ENCODE results near the gene COX19.

The COX19 gene

GRCh38 chr7:917255-918117, 57.9 kb downstream of the COX19 start:
- Histone ChIP-seq H3K36me3 (ENCODE audit: insufficient read depth, low read length) (no peaks in the 10 kb centered on the region), H3K4me2 (ENCODE audit: insufficient read depth, low read length) (no peak overlapping the region), H3K4me3 (ENCODE audit: low read depth in 1 of 2, low read length in 2 of 2) (no peak overlapping the region), H3K27me3 (ENCODE audit: insufficient read depth, low read length, poor library complexity) (no peaks in the 10 kb centered on the region), H2AFZ (ENCODE audit: low read depth, low read length) (no peak overlapping the region), H3K27ac (ENCODE audit: low read length) (no peak overlapping the region), H3K9me3 (ENCODE audit: insufficient read depth, low read length, severe bottlenecking) (no peaks in the 10 kb centered on the region), H4K20me1 (ENCODE audit: insufficient read depth, low read length) (no peaks in the 10 kb centered on the region; the same call in 1 of the 2 replicates), H3K9ac (ENCODE audit: low read depth, low read length) (no peak overlapping the region), H3K79me2 (ENCODE audit: insufficient read depth, low read length) (no peaks in the 10 kb centered on the region), H3K4me1 (ENCODE audit: insufficient read depth, low read length) (peaks cover 7% of the 10 kb centered on the region)
- ATAC-seq (ENCODE audit: insufficient read depth, low read depth) (no peak), DNase-seq (no peak)
- TF ChIP-seq CTCF (IDR thresholded peaks at IDR 0.05; ENCODE audit: borderline replicate concordance, extremely low read depth, low read length, poor library complexity, severe bottlenecking) (no peak), EZH2 (IDR thresholded peaks at IDR 0.05; ENCODE audit: borderline replicate concordance, low read depth, low read length, severe bottlenecking) (no peak)

- H4K20me1 ChIP-seq (ENCODE audit: insufficient read depth, low read length) = no peaks in the 10 kb centered on the region; the same call in 1 of the 2 replicates
- no peaks in the 10 kb centered on the region for H3K4me1 ChIP-seq (ENCODE audit: insufficient read depth, low read length)
- H3K9me3 ChIP-seq (ENCODE audit: insufficient read depth, low read length, severe bottlenecking) = no peaks in the 10 kb centered on the region
- TF ChIP-seq CTCF (IDR thresholded peaks at IDR 0.05; ENCODE audit: borderline replicate concordance, extremely low read depth, low read length, poor library complexity, severe bottlenecking) (no peak), EZH2 (IDR thresholded peaks at IDR 0.05; ENCODE audit: borderline replicate concordance, low read depth, low read length, severe bottlenecking) (no peak)
- no peaks in the 10 kb centered on the region for H3K36me3 ChIP-seq (ENCODE audit: insufficient read depth, low read length)
- DNase-seq (no peak), ATAC-seq (ENCODE audit: insufficient read depth, low read depth) (no peak)
- no peaks in the 10 kb centered on the region for H3K79me2 ChIP-seq (ENCODE audit: insufficient read depth, low read length)
- H3K27ac ChIP-seq (ENCODE audit: low read length) = no peak overlapping the region
- no peak overlapping the region for H2AFZ ChIP-seq (ENCODE audit: low read depth, low read length)
- H3K4me3 ChIP-seq (ENCODE audit: low read depth in 1 of 2, low read length in 2 of 2) = no peak overlapping the region
- no peak overlapping the region for H3K4me2 ChIP-seq (ENCODE audit: insufficient read depth, low read length)
- no peaks in the 10 kb centered on the region for H3K27me3 ChIP-seq (ENCODE audit: insufficient read depth, low read length, poor library complexity)
- H3K9ac ChIP-seq (ENCODE audit: low read depth, low read length) = no peak overlapping the region
Measured at GRCh38 chr7:916291-916941, 58.9 kb downstream of the COX19 start.
